Vagina (tissue), 2 donors: ENCODE results near the gene INO80D.

ENCODE experiments used
- CTCF ChIP-seq, 3 experiments: fragments of 450-650 bp in 2 of 3; fragments of 200-600 bp in 1 of 3; sonication (generic) in 1 of 3; IDR thresholded peaks; one replicate each; pipeline ENCODE4 v1.5.1; 2017 to 2019; ENCODE audit warnings: antibody characterized with exemption in 3 of 3, mild to moderate bottlenecking in 2 of 3, moderate library complexity in 2 of 3
- POLR2A ChIP-seq, 2 donors: fragments of 450-650 bp; IDR thresholded peaks; one replicate each; pipeline ENCODE4 v1.6.1; 2017; ENCODE audit warnings: antibody characterized with exemption in 2 of 2, mild to moderate bottlenecking in 2 of 2, moderate library complexity in 2 of 2
- POLR2AphosphoS5 ChIP-seq, 2 donors: sonication (generic); formaldehyde crosslinking; IDR thresholded peaks; one replicate each; pipeline ENCODE4 v1.9.0; 2017; ENCODE audit warnings: antibody characterized with exemption in 2 of 2, mild to moderate bottlenecking in 2 of 2, low read depth in 1 of 2; ENCODE audit not compliant: insufficient read depth in 1 of 2

GRCh38 chr2:206092297-206092696 is 6.3 kb upstream of the INO80D start:
- TF ChIP-seq POLR2AphosphoS5 (IDR thresholded peaks at IDR 0.05; ENCODE audit: insufficient read depth in 1 of 2, low read depth in 1 of 2) (no peak), CTCF (IDR thresholded peaks at IDR 0.05) (no peak), POLR2A (IDR thresholded peaks at IDR 0.05) (no peak)
